SU-DHL-6 (cell line): Measurements from ENCODE around the gene GNA14.

Experiments used
- H2AFZ ChIP-seq: fragments of 200-600 bp; sonication (generic); 2 replicates; pipeline ENCODE4 v1.6.1; 2014; ENCODE audit warnings: low read depth, mild to moderate bottlenecking, moderate library complexity, mixed read lengths, antibody characterized with exemption, low read length; ENCODE audit not compliant: severe bottlenecking
- H3F3A ChIP-seq: fragments of 200-600 bp; shearing (Covaris generic); 2 replicates; pipeline ENCODE4 v1.6.0; 2016; ENCODE audit warnings: antibody characterized with exemption, mild to moderate bottlenecking; ENCODE audit not compliant: insufficient read depth
- H3K27ac ChIP-seq: fragments of 200-600 bp; sonication (generic); 2 replicates; pipeline ENCODE4 v1.5.1; 2016; ENCODE audit warnings: low read depth, mild to moderate bottlenecking, low read length, moderate library complexity, mixed read lengths
- H3K27me3 ChIP-seq: fragments of 200-600 bp; sonication (generic), shearing (Covaris generic); 2 replicates; pipeline ENCODE4 v1.6.0; 2014; ENCODE audit warnings: mild to moderate bottlenecking, low read length
- H3K36me3 ChIP-seq: fragments of 200-600 bp; sonication (generic); 2 replicates; pipeline ENCODE4 v1.6.1; 2014; ENCODE audit warnings: mild to moderate bottlenecking, low read length, mixed read lengths
- H3K4me2 ChIP-seq: fragments of 300-600, 200-600 bp; shearing (Covaris generic), sonication (generic); 2 replicates; pipeline ENCODE4 v1.6.0; 2014; ENCODE audit warnings: low read length, low read depth, mild to moderate bottlenecking; ENCODE audit not compliant: poor library complexity, severe bottlenecking
- H3K4me3 ChIP-seq: fragments of 200-600 bp; sonication (generic); 2 replicates; pipeline ENCODE4 v1.5.1; 2014; ENCODE audit warnings: antibody characterized with exemption, low read length, mild to moderate bottlenecking, mixed read lengths; ENCODE audit not compliant: insufficient read depth, poor library complexity, severe bottlenecking
- H3K79me2 ChIP-seq: fragments of 200-600 bp; sonication (generic); 2 replicates; pipeline ENCODE4 v1.6.1; 2014; ENCODE audit warnings: mild to moderate bottlenecking, low read length, moderate library complexity; ENCODE audit not compliant: insufficient read depth
- H3K9ac ChIP-seq: fragments of 200-600 bp; sonication (generic); 2 replicates; pipeline ENCODE4 v1.7.0; 2014; ENCODE audit warnings: mild to moderate bottlenecking, low read length
- H3K9me2 ChIP-seq: fragments of 200-600 bp; sonication (generic); replicated peaks from 2 replicates; pipeline ENCODE4 v1.6.1; 2014; ENCODE audit warnings: low read length; ENCODE audit not compliant: insufficient read depth
- H3K9me3 ChIP-seq: fragments of 200-600 bp; sonication (generic); 2 replicates; pipeline ENCODE4 v1.6.1; 2014; ENCODE audit warnings: low read length, mixed read lengths; ENCODE audit not compliant: insufficient read depth
- H4K20me1 ChIP-seq: fragments of 200-600 bp; sonication (generic); 2 replicates; pipeline ENCODE4 v1.6.1; 2014; ENCODE audit warnings: low read depth, mild to moderate bottlenecking, antibody characterized with exemption, low read length, moderate library complexity, mixed read lengths
- EZH2phosphoT487 ChIP-seq: fragments of 200-600 bp; sonication (generic), shearing (Covaris generic); conservative IDR thresholded peaks from 2 replicates; pipeline ENCODE4 v1.6.1; 2018; ENCODE audit warnings: mild to moderate bottlenecking, antibody characterized with exemption, low read length, moderate library complexity, mixed read lengths
- TF ChIP-seq, protein P1 (sequence below): fragments of 200-600 bp; sonication (generic); IDR thresholded peaks from one replicate; pipeline ENCODE4 v1.5.1; 2017; ENCODE audit warnings: antibody characterized with exemption, mild to moderate bottlenecking, low read length, moderate library complexity; ENCODE audit not compliant: insufficient read depth, poor library complexity, severe bottlenecking

GNA14 gene

DNA sequence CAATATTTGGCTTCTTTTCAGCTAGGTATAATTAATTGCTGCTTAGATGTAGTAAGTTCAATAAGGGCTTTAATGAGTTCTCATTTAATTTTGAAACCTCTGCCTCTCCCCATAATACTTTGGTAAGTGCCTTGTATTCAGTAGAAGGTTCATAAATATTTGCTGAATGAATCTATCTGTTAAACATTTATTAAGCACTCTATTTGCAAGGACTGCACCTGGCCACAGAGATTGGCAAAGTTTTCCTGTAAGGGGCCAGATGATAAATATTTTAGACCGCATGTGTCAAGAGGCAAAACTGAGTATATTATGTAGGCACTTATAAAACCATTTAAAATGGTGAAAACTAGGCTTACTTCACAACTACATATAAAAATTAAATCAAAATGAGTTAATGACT is 19.0 kb upstream of the GNA14 start:
- no peak overlapping the region for H3K4me2 ChIP-seq
- no peak overlapping the region for H3K9ac ChIP-seq
- H4K20me1 ChIP-seq = no peaks in the 10 kb centered on the region
- no peak overlapping the region for H2AFZ ChIP-seq
- no peaks in the 10 kb centered on the region for H3K27me3 ChIP-seq
- H3K79me2 ChIP-seq = no peaks in the 10 kb centered on the region
- no peaks in the 10 kb centered on the region for H3F3A ChIP-seq
- H3K36me3 ChIP-seq = no peaks in the 10 kb centered on the region
- no peak overlapping the region for H3K4me3 ChIP-seq
- no peaks in the 10 kb centered on the region for H3K9me3 ChIP-seq
- TF ChIP-seq, protein P1, sequence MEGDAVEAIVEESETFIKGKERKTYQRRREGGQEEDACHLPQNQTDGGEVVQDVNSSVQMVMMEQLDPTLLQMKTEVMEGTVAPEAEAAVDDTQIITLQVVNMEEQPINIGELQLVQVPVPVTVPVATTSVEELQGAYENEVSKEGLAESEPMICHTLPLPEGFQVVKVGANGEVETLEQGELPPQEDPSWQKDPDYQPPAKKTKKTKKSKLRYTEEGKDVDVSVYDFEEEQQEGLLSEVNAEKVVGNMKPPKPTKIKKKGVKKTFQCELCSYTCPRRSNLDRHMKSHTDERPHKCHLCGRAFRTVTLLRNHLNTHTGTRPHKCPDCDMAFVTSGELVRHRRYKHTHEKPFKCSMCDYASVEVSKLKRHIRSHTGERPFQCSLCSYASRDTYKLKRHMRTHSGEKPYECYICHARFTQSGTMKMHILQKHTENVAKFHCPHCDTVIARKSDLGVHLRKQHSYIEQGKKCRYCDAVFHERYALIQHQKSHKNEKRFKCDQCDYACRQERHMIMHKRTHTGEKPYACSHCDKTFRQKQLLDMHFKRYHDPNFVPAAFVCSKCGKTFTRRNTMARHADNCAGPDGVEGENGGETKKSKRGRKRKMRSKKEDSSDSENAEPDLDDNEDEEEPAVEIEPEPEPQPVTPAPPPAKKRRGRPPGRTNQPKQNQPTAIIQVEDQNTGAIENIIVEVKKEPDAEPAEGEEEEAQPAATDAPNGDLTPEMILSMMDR = no peak
- no peak for TF ChIP-seq EZH2phosphoT487
- H3K27ac ChIP-seq = no peak overlapping the region
- no peaks in the 10 kb centered on the region for H3K9me2 ChIP-seq

DNA sequence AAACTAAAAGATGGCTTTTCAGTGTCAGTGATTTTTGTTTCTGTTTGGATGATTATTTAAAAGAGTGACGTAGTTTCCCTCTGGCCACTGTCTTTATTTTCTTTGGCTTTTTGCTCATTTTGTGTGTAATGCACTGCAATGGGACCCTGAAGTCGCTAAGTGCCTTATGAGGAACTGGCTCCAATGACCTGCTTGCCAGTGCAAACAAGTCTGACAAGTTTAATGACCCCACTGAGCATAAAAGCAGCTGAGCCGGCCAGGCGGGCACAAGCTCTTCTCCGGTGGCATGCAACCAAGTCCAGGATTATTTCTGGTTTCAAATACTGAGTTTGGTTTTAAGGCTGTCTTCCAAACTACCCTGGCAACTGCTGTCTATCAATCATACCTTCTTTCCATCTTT is 15.6 kb upstream of the GNA14 start:
- no peak overlapping the region for H3K4me2 ChIP-seq
- H3F3A ChIP-seq = no peaks in the 10 kb centered on the region
- H3K79me2 ChIP-seq = no peaks in the 10 kb centered on the region
- no peaks in the 10 kb centered on the region for H3K36me3 ChIP-seq
- H3K27me3 ChIP-seq = no peaks in the 10 kb centered on the region
- no peak overlapping the region for H3K4me3 ChIP-seq
- H3K9me2 ChIP-seq = no peaks in the 10 kb centered on the region
- no peak overlapping the region for H3K9ac ChIP-seq
- H4K20me1 ChIP-seq = no peaks in the 10 kb centered on the region
- H3K9me3 ChIP-seq = no peaks in the 10 kb centered on the region
- H2AFZ ChIP-seq = no peak overlapping the region
- TF ChIP-seq, protein P1 = no peak
- TF ChIP-seq EZH2phosphoT487 = no peak
- H3K27ac ChIP-seq = no peak overlapping the region

DNA sequence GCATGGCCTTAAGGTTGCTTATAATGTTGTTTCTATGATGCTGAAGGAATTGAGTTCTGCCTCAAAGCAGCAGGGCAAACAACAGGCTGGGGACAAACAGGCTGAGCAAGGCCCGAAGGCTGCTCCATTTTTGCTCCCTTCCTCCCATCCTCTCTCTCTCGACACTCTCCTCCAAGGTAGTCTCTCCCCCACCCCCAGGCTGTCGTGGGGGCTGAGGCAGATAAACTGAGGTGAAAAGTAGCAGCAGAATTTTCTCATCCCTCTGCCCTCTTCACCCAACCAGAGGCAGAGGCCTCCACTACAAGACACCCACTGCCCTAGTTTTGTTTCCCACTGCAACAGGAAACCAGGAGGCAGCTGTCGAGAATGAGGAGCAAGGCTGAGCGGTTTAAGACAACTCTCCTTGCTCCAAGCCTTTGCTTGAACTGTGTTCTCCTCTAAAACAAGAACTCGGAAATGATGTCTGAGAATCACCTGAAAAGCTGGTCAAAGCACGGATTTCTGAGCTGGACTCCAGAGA is 13.5 kb upstream of the GNA14 start:
- TF ChIP-seq, protein P1 = no peak
- TF ChIP-seq EZH2phosphoT487 = no peak
- H3K27ac ChIP-seq = no peak overlapping the region
- H3K4me2 ChIP-seq = no peak overlapping the region

More for the DNA sequence above, 13.5 kb upstream of the GNA14 start:
- Histone ChIP-seq H3F3A (no peaks in the 10 kb centered on the region), H3K9me2 (no peaks in the 10 kb centered on the region), H3K9ac (no peak overlapping the region), H3K79me2 (no peaks in the 10 kb centered on the region), H3K27me3 (no peaks in the 10 kb centered on the region), H3K4me3 (no peak overlapping the region), H2AFZ (no peak overlapping the region), H3K9me3 (no peaks in the 10 kb centered on the region), H3K36me3 (no peaks in the 10 kb centered on the region), H4K20me1 (no peaks in the 10 kb centered on the region)
